DMS153 treated with DMSO at 0.1 percent for 48 hours (cell line): ENCODE results near the gene THAP7.

Experiments used
- DNase-seq: peaks from one replicate; lab custom pipeline; 2025; ENCODE audit not compliant: unreplicated experiment; lab: John Stamatoyannopoulos, UW

THAP7 gene

GRCh38 chr22:20994128-20994901 is 7.6 kb downstream of the THAP7 start:
- no peak for DNase-seq

GRCh38 chr22:20993304-20994127 is 8.4 kb downstream of the THAP7 start:
- DNase-seq, result no peak

- DNase-seq, result no peak
These were observed 9.2 kb downstream of the THAP7 start for GRCh38 chr22:20992456-20993303.

GRCh38 chr22:20992056-20992442 is 9.9 kb downstream of the THAP7 start:
- DNase-seq, result no peak

- DNase-seq, result no peak
These were observed 10.5 kb downstream of the THAP7 start for GRCh38 chr22:20991252-20992055.

- no peak for DNase-seq
These were observed 11.4 kb downstream of the THAP7 start for GRCh38 chr22:20990184-20991180.

- DNase-seq, result no peak
These were observed 12.4 kb downstream of the THAP7 start for GRCh38 chr22:20989323-20990138.

- no peak for DNase-seq
These were observed 13.2 kb downstream of the THAP7 start for GRCh38 chr22:20988573-20989322.

GRCh38 chr22:20987375-20987774 is 14.5 kb downstream of the THAP7 start:
- DNase-seq, result no peak

- DNase-seq, result no peak
These were observed 15.6 kb downstream of the THAP7 start for GRCh38 chr22:20986365-20986764.

GRCh38 chr22:20985720-20986119 is 16.2 kb downstream of the THAP7 start:
- no peak for DNase-seq

GRCh38 chr22:20983081-20983771 is 18.7 kb downstream of the THAP7 start:
- DNase-seq, result no peak

- no peak for DNase-seq
These were observed 19.4 kb downstream of the THAP7 start for GRCh38 chr22:20982563-20982882.

GRCh38 chr22:20981787-20982562 is 19.9 kb downstream of the THAP7 start, which contains the start of gene LZTR1:
Gene LZTR1, plus strand, starts transcription at chr22:20982297. Its CDS starts 75 bp downstream, at chr22:20982372.
- DNase-seq, result peak; percentile 32

GRCh38 chr22:20980938-20981722 is 20.8 kb downstream of the THAP7 start:
- no peak for DNase-seq

GRCh38 chr22:20980523-20980922 is 21.4 kb downstream of the THAP7 start:
- no peak for DNase-seq
